Activated B cell treated with CpG ODN at 0.5 μM for 24 hours (primary cell): ENCODE data around the gene PDE4B. TPM values are rescaled to one million over a fixed set of nuclear protein-coding genes. Genes with fewer than 3 reads are reported as not detected.

Experiments used
- ATAC-seq: fragments of 200-7000 bp; cut with Tn5 transposase; one replicate; pipeline ENCODE4 v1.10.0; 2021; ENCODE audit warnings: low read depth, mild to moderate bottlenecking, moderate library complexity
- CTCF ChIA-PET: fragments of 350-600 bp; sonication (Branson Sonifier 250); formaldehyde crosslinking; loops from one replicate; lab custom pipeline; 2021; ENCODE audit warnings: antibody characterized with exemption; lab: Charles Lee
- POLR2A ChIA-PET: fragments of 350-600 bp; sonication (Branson Sonifier 250); formaldehyde crosslinking; loops from one replicate; lab custom pipeline; 2021; ENCODE audit warnings: antibody characterized with exemption; lab: Charles Lee
- DNase-seq: peaks from one replicate; pipeline ENCODE4 v3.0.0; 2022
- H3K27ac Mint-ChIP-seq: one replicate; pipeline ENCODE4 v1.8.0; 2020; ENCODE audit warnings: mixed read lengths
- H3K27me3 Mint-ChIP-seq: one replicate; pipeline ENCODE4 v1.8.0; 2021; ENCODE audit warnings: mixed read lengths
- H3K36me3 Mint-ChIP-seq: one replicate; pipeline ENCODE4 v1.8.0; 2021; ENCODE audit warnings: low read depth, mixed read lengths
- H3K4me1 Mint-ChIP-seq: one replicate; pipeline ENCODE4 v1.8.0; 2021; ENCODE audit warnings: mixed read lengths
- H3K4me3 Mint-ChIP-seq: one replicate; pipeline ENCODE4 v1.8.0; 2020; ENCODE audit warnings: mild to moderate bottlenecking, mixed read lengths
- H3K9me3 Mint-ChIP-seq: one replicate; pipeline ENCODE4 v1.8.0; 2020; ENCODE audit warnings: mixed read lengths
- CTCF ChIP-seq: fragments of 200-600 bp; IDR thresholded peaks from one replicate; pipeline ENCODE4 v1.8.0; 2022; ENCODE audit warnings: antibody characterized with exemption, mild to moderate bottlenecking
- intact Hi-C: fragments of 100-400 bp; cut with micrococcal nuclease; formaldehyde crosslinking; loops from one replicate; pipeline ENCODE4 v1.15.1; 2024
- total RNA-seq: library from RNA; stranded (reverse); gene quantifications from 2 replicates; pipeline ENCODE4 v1.2.3, GENCODE V29; 2022

The PDE4B gene
- total RNA-seq, 1 donor from 2014 or later, result 84.1 TPM

- ChIA-PET POLR2A (no interaction called here), CTCF (no interaction called here)
- Mint-ChIP-seq H3K4me1 (no peaks in the 10 kb centered on the region), H3K36me3 (no peaks in the 10 kb centered on the region), H3K27ac (no peak overlapping the region), H3K4me3 (no peak overlapping the region), H3K27me3 (peaks cover 3% of the 10 kb centered on the region), H3K9me3 (no peaks in the 10 kb centered on the region)
- ATAC-seq (no peak), DNase-seq (no peak)
- no peak for TF ChIP-seq CTCF
- intact Hi-C loops, result no loop called here
These were observed 389.3 kb downstream of the PDE4B start for GRCh38 chr1:66182026-66182425.

GRCh38 chr1:66182551-66183178, 390.0 kb downstream of the PDE4B start:
- no peak overlapping the region for H3K27ac Mint-ChIP-seq
- ATAC-seq, result no peak
- no peaks in the 10 kb centered on the region for H3K36me3 Mint-ChIP-seq
- no peak for TF ChIP-seq CTCF
- CTCF ChIA-PET, result no interaction called here
- POLR2A ChIA-PET, result no interaction called here
- H3K27me3 Mint-ChIP-seq, result peaks cover 3% of the 10 kb centered on the region
- no peaks in the 10 kb centered on the region for H3K4me1 Mint-ChIP-seq
- intact Hi-C loops, result no loop called here
- no peaks in the 10 kb centered on the region for H3K9me3 Mint-ChIP-seq
- DNase-seq, result no peak
- no peak overlapping the region for H3K4me3 Mint-ChIP-seq

- no peak for TF ChIP-seq CTCF
- Mint-ChIP-seq H3K4me3 (no peak overlapping the region), H3K36me3 (no peaks in the 10 kb centered on the region), H3K27me3 (peaks cover 3% of the 10 kb centered on the region), H3K4me1 (no peaks in the 10 kb centered on the region), H3K27ac (no peak overlapping the region), H3K9me3 (no peaks in the 10 kb centered on the region)
- no peak for DNase-seq
- CTCF ChIA-PET, result no interaction called here
- POLR2A ChIA-PET, result no interaction called here
- intact Hi-C loops, result no loop called here
- no peak for ATAC-seq
These were observed 390.7 kb downstream of the PDE4B start for GRCh38 chr1:66183400-66183799.

GRCh38 chr1:66197120-66197519, 404.4 kb downstream of the PDE4B start:
- ChIA-PET POLR2A (no interaction called here), CTCF (no interaction called here)
- H3K4me1 Mint-ChIP-seq, result no peaks in the 10 kb centered on the region
- no peaks in the 10 kb centered on the region for H3K27me3 Mint-ChIP-seq
- no peak for ATAC-seq
- intact Hi-C loops, result no loop called here
- no peak overlapping the region for H3K27ac Mint-ChIP-seq
- peaks cover 2% of the 10 kb centered on the region for H3K9me3 Mint-ChIP-seq
- H3K4me3 Mint-ChIP-seq, result no peak overlapping the region
- no peak for DNase-seq
- H3K36me3 Mint-ChIP-seq, result no peaks in the 10 kb centered on the region
- TF ChIP-seq CTCF, result no peak

- Mint-ChIP-seq H3K27me3 (no peaks in the 10 kb centered on the region), H3K4me1 (no peaks in the 10 kb centered on the region), H3K4me3 (no peak overlapping the region), H3K9me3 (peaks cover 2% of the 10 kb centered on the region), H3K36me3 (no peaks in the 10 kb centered on the region), H3K27ac (no peak overlapping the region)
- intact Hi-C loops, result no loop called here
- ChIA-PET POLR2A (no interaction called here), CTCF (no interaction called here)
- TF ChIP-seq CTCF, result no peak
- no peak for DNase-seq
- ATAC-seq, result no peak
These were observed 405.1 kb downstream of the PDE4B start for GRCh38 chr1:66197785-66198184.
